HT-29 (cell line): ENCODE data around the gene RCOR1. TPM values are rescaled to one million over a fixed set of nuclear protein-coding genes. Genes with fewer than 3 reads are reported as not detected.
A peak's percentile ranks its signal among the peaks of the same experiment; 100 is the strongest.

Source experiments
- DNase-seq: peaks from one replicate; pipeline ENCODE4 v3.0.0-alpha.2; 2015; ENCODE audit warnings: low spot score
- small RNA-seq: library from RNA; depleted of rRNA; stranded (forward); fragments of <200 nt; gene quantifications from one replicate; pipeline ENCODE3, GENCODE V24; 2014
- total RNA-seq: library from RNA; depleted of rRNA; stranded (reverse); fragments of >200 nt; shearing (Covaris generic); gene quantifications from 2 replicates; pipeline ENCODE4 v1.2.3, GENCODE V29; 2014; rRNA removed

Gene RCOR1
- total RNA-seq, 1 experiment from 2014 or later: 5.2 TPM

GRCh38 chr14:102774391-102775153 is 182.1 kb downstream of the RCOR1 start:
- peak; percentile 75 for DNase-seq

GRCh38 chr14:102775855-102776760 is 183.7 kb downstream of the RCOR1 start:
- DNase-seq: peak; percentile 53

DNA sequence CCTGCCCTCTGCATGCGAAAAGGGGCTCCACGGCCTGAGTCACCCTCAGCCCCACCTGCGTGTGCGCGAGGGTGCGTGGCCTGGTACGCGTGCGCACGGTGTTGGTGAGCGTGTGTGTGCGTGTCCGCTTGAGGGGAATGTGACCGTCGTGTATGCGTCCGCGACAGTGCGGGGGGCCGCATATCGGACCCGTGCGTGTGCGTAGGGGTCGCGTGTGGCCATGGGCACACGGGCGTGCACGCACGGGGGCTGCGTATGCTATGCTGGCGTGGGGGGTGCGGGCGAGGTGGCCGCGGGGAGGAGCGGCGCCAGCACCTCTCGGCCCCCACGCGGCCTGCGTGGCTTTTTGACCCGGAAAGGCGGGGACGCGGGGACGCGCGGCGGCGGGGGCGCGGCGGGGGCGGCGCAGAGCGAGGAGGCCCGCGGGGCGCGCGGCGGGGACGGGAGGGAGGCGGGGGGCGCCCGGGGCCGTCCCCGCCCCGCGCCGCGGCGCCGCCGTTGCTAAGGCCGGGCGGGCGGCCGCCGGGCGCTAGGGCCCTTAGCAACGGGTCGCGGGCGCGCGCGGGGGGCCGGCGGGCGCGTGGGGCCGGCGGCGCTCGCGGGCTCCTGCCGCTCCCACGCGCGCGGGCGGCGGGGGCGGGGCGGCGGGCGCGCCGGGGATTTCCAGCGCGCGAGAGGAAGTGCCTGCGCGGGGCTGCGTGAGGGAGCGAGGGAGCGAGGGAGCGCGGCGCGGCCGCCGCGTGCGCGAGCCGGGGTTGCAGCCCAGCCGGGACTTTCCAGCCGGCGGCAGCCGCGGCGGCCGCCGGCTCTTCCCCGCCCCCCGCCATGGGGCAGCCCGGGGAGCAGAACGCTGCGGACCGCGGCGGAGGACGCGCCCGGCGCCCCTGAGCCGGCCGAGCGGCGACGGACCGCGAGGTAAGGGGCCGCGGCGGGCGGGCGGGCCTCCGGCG is 184.6 kb downstream of the RCOR1 start, which contains the start of gene TRAF3:
TSS of gene TRAF3 (plus strand) at position 689 of the 950 bp plus-strand sequence. CDS start 92,753 bp downstream, outside the sequence.
- peak; percentile 31 for DNase-seq

- DNase-seq: no peak
Observed at GRCh38 chr14:102777711-102778337, 185.4 kb downstream of the RCOR1 start.

DNA sequence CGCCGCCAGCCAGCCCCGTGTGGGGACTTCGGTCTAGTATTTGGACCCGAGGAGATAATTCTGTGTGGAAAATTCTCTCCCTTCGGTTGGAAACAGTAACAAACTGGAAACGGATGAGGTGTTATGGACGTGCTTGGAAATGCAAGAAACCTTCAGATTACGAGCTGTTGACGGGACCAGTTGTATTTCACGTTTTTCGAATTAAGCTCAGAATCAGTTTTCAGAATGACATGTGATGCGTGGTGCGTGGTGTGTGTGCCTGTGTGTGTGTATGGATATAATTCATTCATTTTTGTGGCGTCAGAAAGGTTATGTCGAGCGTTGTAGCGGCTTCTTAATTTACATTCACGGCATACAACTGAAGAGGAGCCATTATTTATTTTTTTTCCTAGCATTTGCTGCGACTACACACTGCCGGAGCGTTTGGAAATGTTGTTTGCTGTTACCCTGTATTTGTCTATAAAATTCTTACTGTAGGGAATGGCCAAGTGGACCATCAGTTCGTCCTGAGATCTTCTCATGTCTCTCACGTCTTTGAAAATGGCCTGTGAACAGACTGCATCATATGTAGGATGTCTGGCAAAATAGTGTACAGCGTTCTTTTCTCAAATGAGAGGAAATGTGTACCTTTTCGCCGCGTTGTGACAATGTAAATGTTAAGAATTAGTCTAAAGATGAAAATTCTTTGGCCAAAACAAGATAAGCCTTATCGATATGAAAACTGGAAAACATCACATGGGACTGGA is 186.1 kb downstream of the RCOR1 start:
- peak; percentile 10 for DNase-seq

GRCh38 chr14:102779084-102779462 is 186.6 kb downstream of the RCOR1 start:
- DNase-seq: no peak

DNA sequence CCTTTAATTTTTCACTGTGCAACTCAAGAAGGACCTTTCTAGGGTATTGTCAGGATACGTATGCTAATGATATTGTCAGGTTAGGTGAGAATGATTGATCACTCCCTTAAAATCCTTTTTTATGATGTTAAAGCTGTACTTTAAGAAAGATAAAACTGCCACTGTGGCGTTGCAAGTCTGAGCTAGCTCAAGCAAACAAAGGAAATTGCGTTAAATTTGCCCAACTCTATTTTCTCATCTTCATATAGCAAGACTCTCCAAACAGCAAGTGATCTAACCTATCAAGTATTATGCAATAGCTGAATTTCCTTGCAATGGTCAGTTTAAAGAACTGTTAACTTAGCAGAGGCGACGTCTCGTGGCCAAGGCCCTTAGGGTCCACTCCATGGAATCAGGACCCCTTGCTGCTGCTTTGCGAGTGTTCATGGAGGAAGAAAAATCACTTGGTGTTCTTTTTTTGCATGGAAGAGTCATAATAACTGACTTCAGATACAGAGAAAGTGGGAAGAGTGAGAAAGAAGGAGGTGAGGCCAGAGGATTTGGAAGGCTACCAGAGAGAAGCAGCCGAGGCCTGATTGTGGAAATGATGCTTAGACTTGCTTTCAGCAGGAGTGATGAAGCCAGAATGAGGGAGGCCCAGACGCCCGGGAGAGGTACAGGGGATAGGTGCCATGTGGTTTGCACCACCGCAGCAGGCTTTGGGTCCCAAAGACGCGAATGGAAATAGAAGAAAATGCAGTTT is 187.3 kb downstream of the RCOR1 start:
- no peak for DNase-seq

Small RNAs within 50 kb of the gene (small RNA-seq; reads per million reads assigned to genes)
- gene RF00019 (not detected), gene RN7SL546P (not detected)

Other genes starting within 250 kb of the RCOR1 start
- 25.2 and 27.7 TPM in 2 replicates for gene CINP, start 229.8 kb upstream of the RCOR1 start, total RNA-seq
- 5.3 and 8.9 TPM in 2 replicates for gene TECPR2, start 229.7 kb upstream of the RCOR1 start, total RNA-seq
- gene ANKRD9, start 82.9 kb upstream of the RCOR1 start, total RNA-seq: 40.8 and 44.0 TPM in 2 replicates
- 8.7 and 13.5 TPM in 2 replicates for gene TRAF3, start 184.8 kb downstream of the RCOR1 start, total RNA-seq